ENCODE data around the gene DEDD. TPM values are rescaled to one million over a fixed set of nuclear protein-coding genes. Genes with fewer than 3 reads are reported as not detected.

DEDD gene
- total and polyA plus RNA-seq, 2 of the 13 experiments (the other 11 are each of a cell fraction or from before 2014, with no cell fraction given): 12.6 to 27.8 TPM

GRCh38 chr1:161153682-161154337, 21.3 kb upstream of the DEDD start, which contains the start of gene UFC1 (continued):
- TF ChIP-seq LCORL (IDR thresholded peaks at IDR 0.05) (peak; percentile 36; the same call in 1 of the 2 replicates), LCORL (CRISPR knock-in tag; IDR thresholded peaks at IDR 0.05) (peak; percentile 61), FOXO1 (CRISPR knock-in tag; IDR thresholded peaks at IDR 0.05) (no peak), AHDC1 (CRISPR knock-in tag; IDR thresholded peaks at IDR 0.05; ENCODE audit: borderline replicate concordance) (no peak), ZNF784 (CRISPR knock-in tag; IDR thresholded peaks at IDR 0.05; ENCODE audit: borderline replicate concordance) (no peak), MBD4 (IDR thresholded peaks at IDR 0.05; ENCODE audit: borderline replicate concordance, low read length) (no peak; the same call in 1 of the 2 replicates), SRSF9 (IDR thresholded peaks at IDR 0.05; ENCODE audit: borderline replicate concordance, insufficient read depth, low read depth, low read length, poor library complexity, severe bottlenecking) (no peak), ZSCAN30 (CRISPR knock-in tag; IDR thresholded peaks at IDR 0.05) (peak; percentile 65; the same call in 1 of the 2 replicates), GATAD2A (CRISPR knock-in tag; IDR thresholded peaks at IDR 0.05) (peak; percentile 57), SNRNP70 (IDR thresholded peaks at IDR 0.05; ENCODE audit: low read depth, low read length) (no peak), DPF2 (CRISPR knock-in tag; IDR thresholded peaks at IDR 0.05; ENCODE audit: borderline replicate concordance, low read depth) (no peak), ZNF292 (CRISPR knock-in tag; IDR thresholded peaks at IDR 0.05; ENCODE audit: borderline replicate concordance, low read depth) (no peak), MEF2D (CRISPR knock-in tag; IDR thresholded peaks at IDR 0.05) (no peak), POGK (CRISPR knock-in tag; conservative IDR thresholded peaks at IDR 0.05) (peak; percentile 75), SNAPC5 (CRISPR knock-in tag; IDR thresholded peaks at IDR 0.05; ENCODE audit: borderline replicate concordance) (0 out of 2 replicates have a peak, but pooled peaks have one; percentile 56), ATF5 (CRISPR knock-in tag; IDR thresholded peaks at IDR 0.05; ENCODE audit: low read depth) (0 out of 2 replicates have a peak, but pooled peaks have one; percentile 23), MAFG (CRISPR knock-in tag; IDR thresholded peaks at IDR 0.05) (no peak), ERF (CRISPR knock-in tag; IDR thresholded peaks at IDR 0.05) (0 out of 2 replicates have a peak, but pooled peaks have one; percentile 62), REXO4 (CRISPR knock-in tag; IDR thresholded peaks at IDR 0.05; ENCODE audit: borderline replicate concordance) (no peak)

Measured in HepG2 (cell line).